OCI-LY7 (cell line): ENCODE measurements around the gene TCEA3. TPM values are rescaled to one million over a fixed set of nuclear protein-coding genes. Genes with fewer than 3 reads are reported as not detected.

ENCODE experiments used
- BruUV-seq: library from RNA; stranded (reverse); fragments of 400-500 nt; replicated peaks from 2 replicates; lab custom pipeline; 2021; lab: Mats Ljungman, UMichigan
- CTCF ChIA-PET: fragments of 300-600 bp; sonication (Branson Sonifier 250); formaldehyde crosslinking; loops from one replicate; lab custom pipeline; 2022; ENCODE audit warnings: antibody characterized with exemption; ENCODE audit not compliant: unreplicated experiment; lab: Charles Lee
- POLR2A ChIA-PET: fragments of 300-600 bp; sonication (Branson Sonifier 250); formaldehyde crosslinking; loops from one replicate; lab custom pipeline; 2022; ENCODE audit warnings: antibody characterized with exemption; lab: Charles Lee
- DNase-seq: peaks from one replicate; pipeline ENCODE4 v3.0.0-alpha.2; 2015; ENCODE audit warnings: low spot score
- H2AFZ ChIP-seq: fragments of 200-600 bp; sonication (generic), shearing (Covaris generic); 2 replicates; pipeline ENCODE4 v1.6.1; 2014; ENCODE audit warnings: mild to moderate bottlenecking, antibody characterized with exemption, low read length, moderate library complexity
- H3K27ac ChIP-seq: fragments of 200-600 bp; sonication (generic); 2 replicates; pipeline ENCODE4 v1.5.1; 2014; ENCODE audit warnings: mixed run types, low read depth, mild to moderate bottlenecking, moderate library complexity, low read length, inconsistent platforms; ENCODE audit not compliant: poor library complexity, severe bottlenecking
- H3K36me3 ChIP-seq: fragments of 200-600 bp; sonication (generic); 2 replicates; pipeline ENCODE4 v1.6.1; 2014; ENCODE audit warnings: mild to moderate bottlenecking, antibody characterized with exemption, low read length, moderate library complexity, mixed read lengths; ENCODE audit not compliant: insufficient read depth
- H3K4me1 ChIP-seq: fragments of 200-600 bp; sonication (generic); 2 replicates; pipeline ENCODE4 v1.5.1; 2014; ENCODE audit warnings: mild to moderate bottlenecking, low read length; ENCODE audit not compliant: insufficient read depth, poor library complexity, severe bottlenecking
- H3K4me2 ChIP-seq: fragments of 200-600 bp; sonication (generic); 2 replicates; pipeline ENCODE4 v1.6.1; 2014; ENCODE audit warnings: mild to moderate bottlenecking, low read length
- H3K4me3 ChIP-seq: fragments of 200-600 bp; sonication (generic); 2 replicates; pipeline ENCODE4 v1.5.1; 2014; ENCODE audit warnings: mild to moderate bottlenecking, low read depth, low read length; ENCODE audit not compliant: poor library complexity, severe bottlenecking
- H3K79me2 ChIP-seq: fragments of 200-600 bp; sonication (generic); 2 replicates; pipeline ENCODE4 v1.6.1; 2016; ENCODE audit warnings: low read depth, mild to moderate bottlenecking, low read length, moderate library complexity, mixed read lengths; ENCODE audit not compliant: insufficient read depth
- H3K9me2 ChIP-seq: fragments of 200-600 bp; sonication (generic); 2 replicates; pipeline ENCODE4 v1.6.1; 2016; ENCODE audit warnings: mild to moderate bottlenecking, low read length, mixed read lengths; ENCODE audit not compliant: insufficient read depth
- H3K9me3 ChIP-seq: fragments of 200-600 bp; sonication (generic); 2 replicates; pipeline ENCODE4 v1.6.1; 2014; ENCODE audit warnings: mild to moderate bottlenecking, mixed run types, low read length, mixed read lengths
- H4K20me1 ChIP-seq: fragments of 200-600 bp; sonication (generic); 2 replicates; pipeline ENCODE4 v1.6.1; 2014; ENCODE audit warnings: mild to moderate bottlenecking, antibody characterized with exemption, low read length, moderate library complexity, mixed read lengths; ENCODE audit not compliant: insufficient read depth
- EZH2phosphoT487 ChIP-seq: fragments of 200-600 bp; sonication (generic); IDR thresholded peaks from 2 replicates; pipeline ENCODE4 v1.6.1; 2018; ENCODE audit warnings: low read depth, borderline replicate concordance, mild to moderate bottlenecking, mixed run types, antibody characterized with exemption, low read length, moderate library complexity, mixed read lengths
- intact Hi-C: fragments of 100-400 bp; cut with micrococcal nuclease; formaldehyde crosslinking; loops from one replicate; pipeline ENCODE4 v1.10.0; 2022; ENCODE audit not compliant: unreplicated experiment
- total RNA-seq, 2 experiments: library from RNA; depleted of rRNA in 1 of 2; stranded (reverse); fragments of >200 nt in 1 of 2; shearing (Covaris generic) in 1 of 2; gene quantifications; 2 replicates each; pipeline ENCODE4 v1.2.3, GENCODE V29; 2014 to 2022
- TF ChIP-seq, protein P1 (sequence below): fragments of 200-600 bp; sonication (generic); conservative IDR thresholded peaks from 2 replicates; pipeline ENCODE4 v1.5.1; 2014; ENCODE audit warnings: mild to moderate bottlenecking, antibody characterized with exemption, low read length, moderate library complexity, mixed read lengths

Gene TCEA3
- total RNA-seq, 2 experiments from 2014 or later, result not detected

DNA sequence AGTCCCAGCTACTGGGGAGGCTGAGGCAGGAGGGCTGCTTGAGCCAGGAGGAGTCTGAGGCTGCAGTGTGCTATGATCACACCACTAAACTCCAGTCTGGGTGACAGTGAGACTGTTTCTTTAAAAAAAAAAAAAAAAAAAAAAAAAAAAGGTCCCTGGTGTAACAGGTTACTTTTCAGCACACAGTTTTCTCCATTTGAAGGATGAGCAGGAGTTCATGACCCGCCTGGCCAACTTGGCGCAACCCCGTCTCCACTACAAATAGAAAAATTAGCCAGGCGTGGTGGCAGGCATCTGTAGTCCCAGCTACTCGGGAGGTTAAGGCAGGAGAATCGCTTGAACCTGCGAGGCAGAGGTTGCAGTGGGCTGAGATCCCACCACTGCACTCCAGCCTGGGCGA is 92.8 kb downstream of the TCEA3 start:
- CTCF ChIA-PET, result no interaction called here
- no TSS peak for BruUV-seq
- H3K4me3 ChIP-seq, result no peak overlapping the region
- peaks cover 90% of the 10 kb centered on the region for H3K79me2 ChIP-seq
- H2AFZ ChIP-seq, result no peak overlapping the region
- H3K9me3 ChIP-seq, result no peaks in the 10 kb centered on the region
- no peak for DNase-seq
- H3K9me2 ChIP-seq, result no peaks in the 10 kb centered on the region
- no peak for TF ChIP-seq EZH2phosphoT487
- TF ChIP-seq, protein P1, sequence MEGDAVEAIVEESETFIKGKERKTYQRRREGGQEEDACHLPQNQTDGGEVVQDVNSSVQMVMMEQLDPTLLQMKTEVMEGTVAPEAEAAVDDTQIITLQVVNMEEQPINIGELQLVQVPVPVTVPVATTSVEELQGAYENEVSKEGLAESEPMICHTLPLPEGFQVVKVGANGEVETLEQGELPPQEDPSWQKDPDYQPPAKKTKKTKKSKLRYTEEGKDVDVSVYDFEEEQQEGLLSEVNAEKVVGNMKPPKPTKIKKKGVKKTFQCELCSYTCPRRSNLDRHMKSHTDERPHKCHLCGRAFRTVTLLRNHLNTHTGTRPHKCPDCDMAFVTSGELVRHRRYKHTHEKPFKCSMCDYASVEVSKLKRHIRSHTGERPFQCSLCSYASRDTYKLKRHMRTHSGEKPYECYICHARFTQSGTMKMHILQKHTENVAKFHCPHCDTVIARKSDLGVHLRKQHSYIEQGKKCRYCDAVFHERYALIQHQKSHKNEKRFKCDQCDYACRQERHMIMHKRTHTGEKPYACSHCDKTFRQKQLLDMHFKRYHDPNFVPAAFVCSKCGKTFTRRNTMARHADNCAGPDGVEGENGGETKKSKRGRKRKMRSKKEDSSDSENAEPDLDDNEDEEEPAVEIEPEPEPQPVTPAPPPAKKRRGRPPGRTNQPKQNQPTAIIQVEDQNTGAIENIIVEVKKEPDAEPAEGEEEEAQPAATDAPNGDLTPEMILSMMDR, result no peak
- no peak overlapping the region for H3K27ac ChIP-seq
- intact Hi-C loops, result loop anchor here (10.0 kb wide), 1 partner anchor 73 kb away; no protein-coding TSS in a partner anchor
- peaks cover 98% of the 10 kb centered on the region for H3K36me3 ChIP-seq
- H3K4me1 ChIP-seq, result no peaks in the 10 kb centered on the region
- POLR2A ChIA-PET, result interaction anchor here (0.6 kb wide), 1 partner anchor 12 kb away, joined by 4 read pairs; the partner anchor contains the start of gene HNRNPR
- H4K20me1 ChIP-seq, result peaks cover 5% of the 10 kb centered on the region; the same call in 1 of the 2 replicates
- no peak overlapping the region for H3K4me2 ChIP-seq

Other genes starting within 250 kb of the TCEA3 start
- gene HTR1D, start 207.2 kb downstream of the TCEA3 start, total RNA-seq (2014; rRNA removed; shearing (Covaris generic)), result not detected in 2 replicates
- not detected in 2 replicates for gene HTR1D, start 207.2 kb downstream of the TCEA3 start, total RNA-seq (2022)
- 193 and 260 TPM in 2 replicates for gene HNRNPR, start 80.5 kb downstream of the TCEA3 start, total RNA-seq (2014; rRNA removed; shearing (Covaris generic))
- 282 and 298 TPM in 2 replicates for gene HNRNPR, start 80.5 kb downstream of the TCEA3 start, total RNA-seq (2022)
- gene ZNF436, start 54.9 kb downstream of the TCEA3 start, total RNA-seq (2014; rRNA removed; shearing (Covaris generic)), result 4.7 and 5.0 TPM in 2 replicates
- 6.4 and 7.6 TPM in 2 replicates for gene ZNF436, start 54.9 kb downstream of the TCEA3 start, total RNA-seq (2022)
- gene ASAP3, start 59.4 kb upstream of the TCEA3 start, total RNA-seq (2014; rRNA removed; shearing (Covaris generic)), result 5.4 and 5.9 TPM in 2 replicates
- 14.9 and 18.0 TPM in 2 replicates for gene ASAP3, start 59.4 kb upstream of the TCEA3 start, total RNA-seq (2022)
- gene E2F2, start 106.5 kb upstream of the TCEA3 start, total RNA-seq (2014; rRNA removed; shearing (Covaris generic)), result 176 and 203 TPM in 2 replicates
- 212 and 224 TPM in 2 replicates for gene E2F2, start 106.5 kb upstream of the TCEA3 start, total RNA-seq (2022)
- 1,286 and 1,658 TPM in 2 replicates for gene ID3, start 134.8 kb upstream of the TCEA3 start, total RNA-seq (2014; rRNA removed; shearing (Covaris generic))
- 621 and 629 TPM in 2 replicates for gene ID3, start 134.8 kb upstream of the TCEA3 start, total RNA-seq (2022)